ENCODE results near the gene DNASE2B. TPM values are rescaled to one million over a fixed set of nuclear protein-coding genes. Genes with fewer than 3 reads are reported as not detected.

Gene DNASE2B
- total RNA-seq, 1 experiment from 2014 or later, result not detected

DNA sequence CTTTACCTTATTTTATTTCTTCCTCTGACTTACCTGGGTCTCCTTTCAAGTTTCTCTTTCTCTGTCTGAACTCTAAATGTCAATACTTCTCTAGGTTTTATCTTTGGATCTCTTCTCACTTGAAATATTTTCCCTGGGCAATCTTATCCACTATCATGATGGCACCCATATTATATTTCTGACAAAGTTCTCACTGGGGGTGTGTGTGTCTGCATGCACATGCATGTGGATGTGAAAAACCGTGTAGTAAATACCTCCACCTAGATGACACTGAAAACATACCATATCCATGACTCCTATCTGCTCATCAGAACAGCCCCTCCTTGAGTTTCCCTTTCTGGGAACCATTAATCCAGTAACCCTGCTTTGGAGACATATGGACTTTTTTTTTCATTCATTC, 30.9 kb downstream of the DNASE2B start:
- Histone ChIP-seq H3K9me3 (ENCODE audit: control insufficient read depth, low read depth, low read length) (no peaks in the 10 kb centered on the region), H3K4ac (ENCODE audit: low read depth, low read length) (no peak overlapping the region), H2BK20ac (ENCODE audit: low read depth, low read length, poor library complexity, severe bottlenecking) (no peak overlapping the region), H2BK120ac (ENCODE audit: low read depth, low read length, poor library complexity, severe bottlenecking) (no peak overlapping the region), H4K8ac (replicated peaks; ENCODE audit: insufficient read length, low read depth, low read length) (no peak overlapping the region), H3K14ac (ENCODE audit: insufficient read depth, low read length) (no peak overlapping the region), H2AFZ (ENCODE audit: low read length) (no peak overlapping the region), H3K18ac (ENCODE audit: insufficient read length, low read depth, low read length) (no peak overlapping the region), H3K27ac (ENCODE audit: insufficient read length, low read depth, low read length) (no peak overlapping the region), H2BK15ac (ENCODE audit: low read depth, low read length) (no peak overlapping the region), H2AK5ac (ENCODE audit: insufficient read length, low read length) (no peak overlapping the region), H3K56ac (ENCODE audit: insufficient read length, low read depth, low read length) (no peak overlapping the region), H3T11ph (ENCODE audit: low read length) (no peak overlapping the region), H3K23ac (ENCODE audit: insufficient read length, low read depth, low read length) (no peak overlapping the region), H4K5ac (ENCODE audit: insufficient read length, low read depth, low read length) (no peak overlapping the region), H3K23me2 (ENCODE audit: insufficient read length, low read depth, low read length, poor library complexity, severe bottlenecking) (no peaks in the 10 kb centered on the region), H3K9ac (ENCODE audit: extremely low read depth, insufficient read length, low read length) (no peak overlapping the region), H2BK5ac (ENCODE audit: insufficient read length, low read length) (no peak overlapping the region), H3K4me2 (ENCODE audit: insufficient read depth, insufficient read length, low read length) (no peak overlapping the region), H3K4me1 (ENCODE audit: insufficient read depth, low read length) (no peaks in the 10 kb centered on the region), H3K79me2 (ENCODE audit: insufficient read depth, low read length) (no peaks in the 10 kb centered on the region), H4K20me1 (ENCODE audit: control insufficient read depth, insufficient read depth, insufficient read length) (no peaks in the 10 kb centered on the region), H3K79me1 (ENCODE audit: insufficient read depth, low read depth, low read length, poor library complexity, severe bottlenecking) (no peaks in the 10 kb centered on the region), H3K27me3 (ENCODE audit: insufficient read depth, low read length) (no peaks in the 10 kb centered on the region), H4K91ac (ENCODE audit: insufficient read length, low read depth, low read length) (no peak overlapping the region), H2BK12ac (ENCODE audit: insufficient read length, low read depth, low read length) (no peak overlapping the region)
- no CpG with 5 or more reads among the region's 1 CpG for WGBS (ENCODE audit: extremely low coverage, insufficient read length, low lambda C conversion rate)
- peaks cover 4 to 9% of the 10 kb centered on the region in 2 experiments for H3K9me3 Mint-ChIP-seq
- TF ChIP-seq CTCF (conservative IDR thresholded peaks at IDR 0.05), result no peak
- H3K4me3 Mint-ChIP-seq, result no peak overlapping the region
- H3K27me3 Mint-ChIP-seq (ENCODE audit: low read depth), result peaks cover 2% of the 10 kb centered on the region; the same call in 1 of the 2 replicates
- H3K4me1 Mint-ChIP-seq, result peaks cover 0 to 3% of the 10 kb centered on the region in 2 experiments; a peak in 1 of 4 replicates
- peaks cover 0 to 11% (median 0%) of the 10 kb centered on the region in 3 experiments; a peak in 2 of 7 replicates for H3K36me3 Mint-ChIP-seq (ENCODE audit: insufficient read depth in 1 of 3, low read depth in 3 of 3)
- no peak for DNase-seq
- H3K27ac Mint-ChIP-seq, result no peak overlapping the region

All from H9 (cell line).